HL-60 (cell line): ENCODE data around the gene LACRT.

Experiments
- POLR2AphosphoS5 ChIP-seq: IDR thresholded peaks from 2 replicates; pipeline ENCODE4 v1.6.1; 2012; ENCODE audit warnings: low read depth
- REST ChIP-seq: IDR thresholded peaks from 2 replicates; pipeline ENCODE4 v1.6.1; 2012; ENCODE audit warnings: low read depth; ENCODE audit not compliant: insufficient replicate concordance

- TF ChIP-seq POLR2AphosphoS5 (no peak), REST (no peak)
Observed at GRCh38 chr12:54680374-54680773, 45.7 kb upstream of the LACRT start.
